HL-60 (cell line): ENCODE data around the gene METTL9.

Source experiments
- DNase-seq, 2 experiments: peaks; one replicate each; pipeline ENCODE4 v3.0.0-alpha.2; 2010 to 2020; ENCODE audit warnings: low read depth in 1 of 2, low spot score in 1 of 2
- H3K27ac ChIP-seq: fragments of 250-450 bp; sonication (Bioruptor Pico); replicated peaks from 2 replicates; pipeline ENCODE4 v1.5.1; 2020; ENCODE audit warnings: mild to moderate bottlenecking, moderate library complexity
- H3K27me3 ChIP-seq: fragments of 250-450 bp; sonication (Bioruptor Pico); 2 replicates; pipeline ENCODE4 v1.5.1; 2021; ENCODE audit warnings: mild to moderate bottlenecking, moderate library complexity; ENCODE audit not compliant: insufficient read depth, poor library complexity, severe bottlenecking
- H3K4me3 ChIP-seq: replicated peaks from 2 replicates; pipeline ENCODE4 v1.5.1; 2011; ENCODE audit warnings: mild to moderate bottlenecking, control low read depth, low read length; ENCODE audit not compliant: insufficient read depth
- GABPA ChIP-seq: IDR thresholded peaks from 2 replicates; pipeline ENCODE4 v1.6.1; 2012; ENCODE audit warnings: low read depth
- POLR2AphosphoS5 ChIP-seq: IDR thresholded peaks from 2 replicates; pipeline ENCODE4 v1.6.1; 2012; ENCODE audit warnings: low read depth
- REST ChIP-seq: IDR thresholded peaks from 2 replicates; pipeline ENCODE4 v1.6.1; 2012; ENCODE audit warnings: low read depth; ENCODE audit not compliant: insufficient replicate concordance
- SPI1 ChIP-seq: IDR thresholded peaks from 2 replicates; pipeline ENCODE4 v1.6.1; 2012; ENCODE audit warnings: low read depth, mild to moderate bottlenecking, borderline replicate concordance
- TF ChIP-seq, protein P1 (sequence below): IDR thresholded peaks from one replicate; pipeline ENCODE4 v1.5.1; 2011; ENCODE audit warnings: low read length, control low read depth, inconsistent platforms; ENCODE audit not compliant: insufficient read depth

The METTL9 gene

DNA sequence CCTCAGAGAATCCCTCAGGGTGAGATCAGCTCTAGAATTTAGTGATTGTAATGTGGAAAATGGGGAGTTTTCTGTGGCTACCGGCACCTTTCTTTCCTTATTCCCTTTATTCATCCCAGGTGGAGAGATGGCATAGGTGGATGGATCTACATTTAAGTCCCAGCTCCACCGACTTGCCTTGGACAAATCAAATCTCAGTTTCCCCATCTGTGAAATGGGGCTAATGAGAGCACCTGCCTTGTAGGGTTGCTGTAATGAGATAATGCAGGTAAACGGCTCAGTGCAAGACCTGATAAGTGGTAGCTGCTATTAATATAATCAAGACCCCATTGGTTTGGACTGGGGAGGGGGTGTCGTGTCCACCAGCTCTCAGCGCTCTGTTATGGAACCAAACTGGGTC lies 104.9 kb downstream of the METTL9 start:
- Histone ChIP-seq H3K27ac (no peak overlapping the region), H3K27me3 (peaks cover 2% of the 10 kb centered on the region), H3K4me3 (no peak overlapping the region)
- no peak for DNase-seq
- no peak for TF ChIP-seq POLR2AphosphoS5
- TF ChIP-seq, protein P1, sequence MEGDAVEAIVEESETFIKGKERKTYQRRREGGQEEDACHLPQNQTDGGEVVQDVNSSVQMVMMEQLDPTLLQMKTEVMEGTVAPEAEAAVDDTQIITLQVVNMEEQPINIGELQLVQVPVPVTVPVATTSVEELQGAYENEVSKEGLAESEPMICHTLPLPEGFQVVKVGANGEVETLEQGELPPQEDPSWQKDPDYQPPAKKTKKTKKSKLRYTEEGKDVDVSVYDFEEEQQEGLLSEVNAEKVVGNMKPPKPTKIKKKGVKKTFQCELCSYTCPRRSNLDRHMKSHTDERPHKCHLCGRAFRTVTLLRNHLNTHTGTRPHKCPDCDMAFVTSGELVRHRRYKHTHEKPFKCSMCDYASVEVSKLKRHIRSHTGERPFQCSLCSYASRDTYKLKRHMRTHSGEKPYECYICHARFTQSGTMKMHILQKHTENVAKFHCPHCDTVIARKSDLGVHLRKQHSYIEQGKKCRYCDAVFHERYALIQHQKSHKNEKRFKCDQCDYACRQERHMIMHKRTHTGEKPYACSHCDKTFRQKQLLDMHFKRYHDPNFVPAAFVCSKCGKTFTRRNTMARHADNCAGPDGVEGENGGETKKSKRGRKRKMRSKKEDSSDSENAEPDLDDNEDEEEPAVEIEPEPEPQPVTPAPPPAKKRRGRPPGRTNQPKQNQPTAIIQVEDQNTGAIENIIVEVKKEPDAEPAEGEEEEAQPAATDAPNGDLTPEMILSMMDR: no peak
- TF ChIP-seq SPI1: no peak
- TF ChIP-seq GABPA: no peak
- no peak for TF ChIP-seq REST

DNA sequence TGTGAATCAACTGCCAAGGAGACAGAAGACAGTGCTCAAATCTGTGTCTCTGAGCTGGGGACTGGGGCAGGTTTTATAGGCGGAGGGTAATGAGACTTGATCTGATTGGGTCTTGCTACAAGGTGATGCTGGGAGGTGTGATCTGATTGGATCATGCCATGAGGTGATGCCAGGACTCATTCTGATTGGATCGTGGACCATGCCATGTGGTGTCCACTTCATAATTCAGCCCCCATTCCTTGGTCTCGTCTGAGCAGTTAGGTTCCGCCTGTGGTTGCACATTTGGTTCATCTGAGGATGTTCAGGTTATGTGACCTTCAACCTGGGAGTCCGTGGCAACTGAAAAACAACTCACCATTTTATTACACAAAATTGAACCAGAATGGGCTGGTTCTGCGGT lies 105.4 kb downstream of the METTL9 start:
- Histone ChIP-seq H3K27me3 (peaks cover 2% of the 10 kb centered on the region), H3K4me3 (no peak overlapping the region), H3K27ac (no peak overlapping the region)
- no peak for DNase-seq
- TF ChIP-seq SPI1 (no peak), POLR2AphosphoS5 (no peak), GABPA (no peak), REST (no peak)
- TF ChIP-seq, protein P1: no peak
